H54 (cell line): ENCODE data around the gene P2RX3.
"Not testable (repeated sequence)": the region's sequence is repeated elsewhere in the genome, so short reads cannot be mapped to it uniquely, and the experiment has no call there.

Experiments
- DNase-seq: peaks from one replicate; pipeline ENCODE4 v3.0.0; 2011; ENCODE audit warnings: low spot score, mixed read lengths; ENCODE audit not compliant: insufficient read length
- FAIRE-seq: peaks from 3 replicates; lab custom pipeline; 2011; peaks lifted over from hg19 to GRCh38; lab: Jason Lieb, UNC
- POLR2A ChIP-seq: IDR thresholded peaks from 2 replicates; pipeline ENCODE4 v1.6.1; 2011; ENCODE audit warnings: low read depth, mild to moderate bottlenecking, low read length

Gene P2RX3

GRCh38 chr11:57325735-57326048 lies 12.5 kb upstream of the P2RX3 start:
- DNase-seq (peak; percentile 49), FAIRE-seq (no peak)
- TF ChIP-seq POLR2A = no peak

- no peak for FAIRE-seq
- no peak for TF ChIP-seq POLR2A
Observed at GRCh38 chr11:57327721-57328120, 10.4 kb upstream of the P2RX3 start.

GRCh38 chr11:57330029-57330428 lies 8.1 kb upstream of the P2RX3 start:
- TF ChIP-seq POLR2A = no peak
- DNase-seq (no peak), FAIRE-seq (no peak)

More at GRCh38 chr11:57327721-57328120, 10.4 kb upstream of the P2RX3 start:
- DNase-seq = no peak

GRCh38 chr11:57331720-57332119 lies 6.4 kb upstream of the P2RX3 start:
- FAIRE-seq (no peak), DNase-seq (no peak)
- no peak for TF ChIP-seq POLR2A

GRCh38 chr11:57332694-57333440 lies 5.3 kb upstream of the P2RX3 start:
- no peak for TF ChIP-seq POLR2A
- FAIRE-seq = no peak
- no peak for DNase-seq

GRCh38 chr11:57335023-57335342 lies 3.2 kb upstream of the P2RX3 start:
- FAIRE-seq (no peak), DNase-seq (no peak)
- TF ChIP-seq POLR2A = no peak

- peak; percentile 66 for TF ChIP-seq POLR2A
- FAIRE-seq (no peak), DNase-seq (peak; percentile 88)
Observed at GRCh38 chr11:57335343-57336110, 2.6 kb upstream of the P2RX3 start, which contains the start of gene SSRP1. SSRP1 (minus strand) TSS chr11:57335892; CDS start chr11:57335121, 771 bp downstream.

GRCh38 chr11:57336111-57336666 lies 2.0 kb upstream of the P2RX3 start:
- FAIRE-seq = no peak
- no peak for TF ChIP-seq POLR2A
- no peak for DNase-seq

GRCh38 chr11:57336856-57337255 lies 1.3 kb upstream of the P2RX3 start:
- FAIRE-seq, DNase-seq: not testable (repeated sequence)

- no peak for FAIRE-seq
- DNase-seq = no peak
- TF ChIP-seq POLR2A = no peak
Observed at GRCh38 chr11:57339328-57339727, 1.2 kb downstream of the P2RX3 start.

- FAIRE-seq (no peak), DNase-seq (no peak)
- no peak for TF ChIP-seq POLR2A
Observed at GRCh38 chr11:57340039-57340615, 2.0 kb downstream of the P2RX3 start.

GRCh38 chr11:57341250-57341808 lies 3.2 kb downstream of the P2RX3 start:
- FAIRE-seq (no peak), DNase-seq (no peak)
- TF ChIP-seq POLR2A = no peak

- FAIRE-seq (no peak), DNase-seq (no peak)
- no peak for TF ChIP-seq POLR2A
Observed at GRCh38 chr11:57342702-57343101, 4.5 kb downstream of the P2RX3 start.

GRCh38 chr11:57343825-57344224 lies 5.7 kb downstream of the P2RX3 start:
- TF ChIP-seq POLR2A = no peak
- DNase-seq = no peak
- no peak for FAIRE-seq
